ENCODE results near the gene ZNF668. TPM values are rescaled to one million over a fixed set of nuclear protein-coding genes. Genes with fewer than 3 reads are reported as not detected.

Gene ZNF668
- total and polyA plus RNA-seq, 2 of the 13 experiments (the other 11 are each of a cell fraction or from before 2014, with no cell fraction given) = 3.8 to 9.8 TPM

GRCh38 chr16:31033709-31034492, 40.1 kb downstream of the ZNF668 start (continued):
- TF ChIP-seq ZNF75D (CRISPR knock-in tag; IDR thresholded peaks at IDR 0.05; ENCODE audit: borderline replicate concordance) (no peak), ZNF678 (CRISPR knock-in tag; IDR thresholded peaks at IDR 0.05) (no peak), ZNF18 (CRISPR knock-in tag; IDR thresholded peaks at IDR 0.05; ENCODE audit: insufficient replicate concordance) (peak; percentile 83), ZNF646 (CRISPR knock-in tag; IDR thresholded peaks at IDR 0.05) (no peak; the same call in 1 of the 2 replicates), ZNF30 (CRISPR knock-in tag; IDR thresholded peaks at IDR 0.05) (no peak), ZNF569 (CRISPR knock-in tag; IDR thresholded peaks at IDR 0.05; ENCODE audit: borderline replicate concordance) (no peak), ZNF264 (CRISPR knock-in tag; IDR thresholded peaks at IDR 0.05) (peak; percentile 74; the same call in 1 of the 2 replicates), TBL1XR1 (IDR thresholded peaks at IDR 0.05; ENCODE audit: borderline replicate concordance, low read length, partially characterized antibody) (no peak), SMAD9 (CRISPR knock-in tag; IDR thresholded peaks at IDR 0.05) (no peak), ATF7-NPFF (CRISPR knock-in tag; IDR thresholded peaks at IDR 0.05; ENCODE audit: low read depth) (no peak), ZNF609 (CRISPR knock-in tag; IDR thresholded peaks at IDR 0.05; ENCODE audit: borderline replicate concordance) (no peak), SP5 (CRISPR knock-in tag; IDR thresholded peaks at IDR 0.05; ENCODE audit: borderline replicate concordance, low read depth) (peak; percentile 58; the same call in 1 of the 2 replicates), ZNF234 (CRISPR knock-in tag; conservative IDR thresholded peaks at IDR 0.05) (no peak), PHB2 (IDR thresholded peaks at IDR 0.05; ENCODE audit: partially characterized antibody) (no peak), ADNP (CRISPR knock-in tag; IDR thresholded peaks at IDR 0.05) (no peak), ZNF766 (CRISPR knock-in tag; IDR thresholded peaks at IDR 0.05; ENCODE audit: borderline replicate concordance) (no peak)

Data from HepG2 (cell line).